Muscle layer of duodenum (tissue), 2 donors: ENCODE measurements around the gene BATF.
A peak's percentile ranks its signal among the peaks of the same experiment; 100 is the strongest.

Source experiments
- H3K27ac ChIP-seq: one replicate; pipeline ENCODE4 v1.7.0; 2013; ENCODE audit warnings: mild to moderate bottlenecking, low read length
- H3K27me3 ChIP-seq: one replicate; pipeline ENCODE4 v1.7.0; 2013; ENCODE audit warnings: low read depth, mild to moderate bottlenecking, control low read depth, low read length
- H3K36me3 ChIP-seq, 2 donors: one replicate each; pipeline ENCODE4 v1.7.0; 2013; ENCODE audit warnings: low read length in 2 of 2, control low read depth in 1 of 2, mild to moderate bottlenecking in 1 of 2; ENCODE audit not compliant: insufficient read depth in 2 of 2, control insufficient read depth in 1 of 2
- H3K4me1 ChIP-seq, 2 donors: one replicate each; pipeline ENCODE4 v1.7.0; 2013; ENCODE audit warnings: low read length in 2 of 2, mild to moderate bottlenecking in 2 of 2, control low read depth in 1 of 2, moderate library complexity in 1 of 2; ENCODE audit not compliant: insufficient read depth in 2 of 2, control insufficient read depth in 1 of 2
- H3K4me3 ChIP-seq, 2 donors: one replicate each; pipeline ENCODE4 v1.7.0; 2013; ENCODE audit warnings: low read length in 2 of 2, low read depth in 1 of 2, mild to moderate bottlenecking in 1 of 2
- H3K9me3 ChIP-seq, 2 donors: one replicate each; pipeline ENCODE4 v1.7.0; 2013; ENCODE audit warnings: low read length in 2 of 2, control low read depth in 1 of 2, mild to moderate bottlenecking in 1 of 2; ENCODE audit not compliant: control insufficient read depth in 1 of 2
- donor health status: healthy.

BATF gene

DNA sequence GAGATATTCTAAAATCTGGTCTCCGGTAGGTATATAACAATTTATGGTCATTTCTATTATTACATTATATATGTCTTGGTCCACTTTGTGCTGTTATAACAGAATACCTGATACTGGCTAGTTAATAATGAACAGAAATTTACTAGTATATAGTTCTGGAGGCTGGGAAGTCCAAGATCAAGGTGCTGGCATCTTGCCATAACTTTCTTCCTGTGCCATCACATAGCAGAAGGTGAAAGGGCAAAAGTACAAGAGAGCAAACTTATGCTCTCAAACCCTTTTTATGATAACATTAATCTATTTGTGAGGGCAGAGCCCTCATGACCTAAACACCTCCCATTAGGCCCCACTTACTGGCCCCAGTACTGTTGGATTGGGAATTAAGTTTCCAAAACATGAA is 17.9 kb upstream of the BATF start:
- Histone ChIP-seq H3K4me1 (no peaks in the 10 kb centered on the region), H3K27ac (no peak overlapping the region), H3K36me3 (no peaks in the 10 kb centered on the region), H3K4me3 (no peak overlapping the region), H3K27me3 (no peaks in the 10 kb centered on the region), H3K9me3 (peaks cover 0 to 2% of the 10 kb centered on the region in 2 donors)

DNA sequence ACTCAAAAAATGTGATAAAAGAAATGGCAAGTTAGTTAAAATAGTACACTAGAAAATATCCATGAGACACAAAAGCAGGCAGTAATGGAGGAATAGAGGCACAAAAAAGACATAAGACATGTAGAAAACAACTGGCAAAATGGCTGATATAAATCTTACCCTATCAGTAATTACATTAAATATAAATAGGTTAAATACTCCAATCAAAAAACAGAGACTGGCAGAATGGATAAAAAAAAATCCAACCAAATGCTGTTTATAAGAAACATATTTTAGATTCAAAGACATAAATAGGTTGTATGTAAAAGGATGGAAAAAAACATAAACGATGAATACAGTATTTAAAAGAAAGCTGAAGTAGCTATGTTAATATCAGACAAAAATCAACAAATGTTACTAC is 15.3 kb upstream of the BATF start:
- H3K27ac ChIP-seq = no peak overlapping the region
- H3K9me3 ChIP-seq = peaks cover 0 to 6% of the 10 kb centered on the region in 2 donors
- no peaks in the 10 kb centered on the region for H3K27me3 ChIP-seq
- H3K4me3 ChIP-seq = no peak overlapping the region
- H3K4me1 ChIP-seq = no peaks in the 10 kb centered on the region
- H3K36me3 ChIP-seq = no peaks in the 10 kb centered on the region

DNA sequence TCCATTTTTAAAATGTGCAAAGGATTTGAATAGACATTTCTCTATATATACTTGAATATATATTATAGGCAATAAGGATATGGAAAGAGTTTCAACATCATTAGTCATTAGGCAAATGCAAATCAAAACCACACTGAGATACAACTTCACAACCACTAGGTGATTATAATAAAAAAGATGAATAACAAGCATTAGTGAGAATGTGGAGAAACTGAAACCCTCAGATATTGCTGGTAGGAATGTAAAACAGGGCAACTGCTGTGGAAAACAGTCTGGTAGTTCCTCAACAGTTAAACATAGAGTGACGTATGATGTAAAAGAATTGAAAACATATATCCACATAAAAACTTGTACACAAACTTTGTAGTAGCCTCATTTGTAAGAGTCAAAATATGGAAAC is 11.7 kb upstream of the BATF start:
- H3K4me1 ChIP-seq = peaks cover 0 to 6% of the 10 kb centered on the region in 2 donors
- H3K27ac ChIP-seq = no peak overlapping the region
- no peak overlapping the region for H3K4me3 ChIP-seq
- H3K36me3 ChIP-seq = no peaks in the 10 kb centered on the region
- no peaks in the 10 kb centered on the region for H3K27me3 ChIP-seq
- peaks cover 0 to 6% of the 10 kb centered on the region in 2 donors for H3K9me3 ChIP-seq

DNA sequence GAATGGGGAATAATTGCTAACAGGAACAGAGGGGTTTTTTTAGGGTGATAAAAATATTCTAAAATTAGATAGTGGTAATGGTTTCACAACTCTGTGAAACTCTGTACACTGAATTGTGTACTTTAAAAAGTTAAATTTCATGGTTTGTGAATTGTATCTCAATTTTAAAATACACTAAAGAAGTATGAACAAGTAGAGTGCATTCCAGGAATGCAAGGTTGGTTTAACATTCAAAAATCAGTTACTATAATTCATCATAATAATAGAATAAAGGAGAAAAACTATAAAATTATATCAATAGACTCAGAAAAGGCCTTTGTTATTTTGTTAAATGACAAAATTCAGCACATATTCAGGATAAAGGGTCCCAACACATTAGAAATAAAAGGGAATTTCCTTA is 11.1 kb upstream of the BATF start:
- Histone ChIP-seq H3K4me3 (no peak overlapping the region), H3K27ac (no peak overlapping the region), H3K9me3 (peaks cover 0 to 6% of the 10 kb centered on the region in 2 donors), H3K4me1 (peaks cover 0 to 6% of the 10 kb centered on the region in 2 donors), H3K27me3 (no peaks in the 10 kb centered on the region), H3K36me3 (no peaks in the 10 kb centered on the region)

DNA sequence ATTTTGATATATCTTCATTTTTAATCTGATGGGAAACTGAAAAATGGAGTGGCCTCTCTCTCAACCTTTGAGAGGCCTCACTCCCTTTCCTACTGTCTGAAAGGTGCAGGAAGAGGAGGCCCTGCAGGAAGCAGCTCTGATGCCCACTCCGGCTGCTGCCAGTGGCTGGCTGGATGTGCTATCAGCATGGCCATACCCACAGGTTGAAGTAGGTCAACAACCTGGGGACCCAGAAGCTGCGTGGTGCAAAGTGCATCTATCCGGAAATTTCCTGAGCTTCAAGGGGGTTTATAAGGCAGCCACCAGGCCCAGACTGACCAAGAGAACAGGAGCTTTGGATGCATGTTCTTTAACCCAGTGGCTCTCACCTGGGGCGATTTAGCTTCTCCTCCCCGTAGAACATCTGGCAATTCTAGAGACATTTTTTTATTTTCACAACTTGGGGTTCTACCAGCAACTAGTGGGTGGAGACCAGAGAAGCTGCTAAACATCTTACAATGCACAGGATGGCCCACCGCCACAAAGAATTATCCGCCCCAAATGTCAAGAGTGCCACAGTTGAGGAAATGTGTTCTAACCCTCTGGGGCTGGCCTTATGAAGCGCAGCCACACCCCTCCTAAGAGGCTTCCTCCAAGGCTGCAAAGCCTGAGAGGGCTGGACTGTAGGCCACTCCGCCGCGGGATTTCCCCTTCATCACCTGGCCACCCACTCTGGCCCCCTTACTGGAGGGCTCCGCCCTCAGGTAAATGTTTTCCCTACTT is 8.2 kb upstream of the BATF start:
- Histone ChIP-seq H3K27me3 (no peaks in the 10 kb centered on the region), H3K36me3 (no peaks in the 10 kb centered on the region), H3K9me3 (peaks cover 0 to 5% of the 10 kb centered on the region in 2 donors), H3K4me1 (peaks cover 0 to 6% of the 10 kb centered on the region in 2 donors), H3K4me3 (no peak overlapping the region), H3K27ac (no peak overlapping the region)

DNA sequence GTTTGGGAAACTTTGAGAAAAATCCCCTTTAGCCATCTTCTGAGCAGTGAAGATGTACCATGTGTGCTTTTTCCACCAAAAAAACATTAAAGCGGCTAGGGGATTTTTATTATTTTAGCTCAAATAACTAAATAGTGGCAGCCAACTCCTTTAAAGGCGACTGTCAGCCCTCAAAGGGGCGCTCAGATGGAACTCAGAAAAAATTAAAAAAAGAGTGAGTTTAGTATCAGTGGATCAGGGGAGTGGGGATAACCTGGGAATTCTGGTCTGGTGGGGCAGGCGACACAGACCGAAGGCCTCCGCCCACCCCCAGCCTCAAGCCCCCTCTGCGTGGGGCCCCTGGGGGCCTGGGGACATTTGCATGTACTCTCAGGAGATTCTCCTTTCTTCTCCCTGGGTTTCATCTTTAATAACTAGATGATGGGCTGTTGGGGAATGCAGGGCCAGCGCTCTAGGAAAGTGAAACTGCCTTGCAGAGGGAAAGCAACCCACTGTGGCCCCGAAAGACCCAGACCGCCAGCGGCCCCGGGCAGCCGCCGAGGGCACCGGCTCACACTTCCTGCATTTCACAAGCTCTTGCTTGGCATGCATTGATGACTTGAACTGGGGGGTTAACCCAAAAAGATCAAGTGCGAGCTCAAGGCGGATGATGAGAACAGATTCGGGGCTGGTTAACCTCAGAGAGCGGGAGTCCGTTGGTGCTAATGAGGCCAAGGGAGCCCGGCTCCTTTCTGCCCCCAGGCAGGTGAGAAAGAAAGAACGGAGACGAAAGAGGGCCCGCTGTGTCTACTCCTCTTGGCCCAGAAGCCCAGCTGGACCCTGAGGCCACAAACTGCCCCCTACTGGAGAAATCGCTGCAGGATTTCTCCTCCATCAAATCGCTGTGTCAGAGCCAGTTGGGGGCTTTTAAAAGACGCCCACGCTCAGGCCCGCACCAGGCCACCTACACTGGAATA is 7.3 kb upstream of the BATF start:
- peak overlapping the region; percentile 59 to 61 for H3K4me3 ChIP-seq

DNA sequence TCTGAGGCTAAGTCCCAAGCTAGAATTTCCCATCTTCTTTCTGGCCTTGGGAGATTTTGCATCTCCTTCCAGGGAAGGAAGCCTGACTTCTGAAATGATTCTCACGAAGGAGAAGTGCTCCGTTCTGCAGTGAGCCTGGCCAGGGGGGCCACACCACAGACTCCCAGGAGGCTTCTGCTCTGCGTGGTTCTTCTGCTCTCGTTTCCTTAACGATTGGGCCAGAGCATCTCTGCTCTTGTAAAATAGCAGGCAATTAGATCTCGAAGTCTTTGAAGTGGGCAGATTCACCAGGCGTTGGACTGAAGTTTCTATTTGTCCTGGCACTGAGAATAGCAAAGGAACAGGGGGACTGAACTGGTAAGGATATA is 6.7 kb upstream of the BATF start:
- H3K4me1 ChIP-seq = peaks cover 0 to 6% of the 10 kb centered on the region in 2 donors
- H3K4me3 ChIP-seq = peak overlapping the region; percentile 59 to 61
- H3K36me3 ChIP-seq = no peaks in the 10 kb centered on the region
- peaks cover 0 to 5% of the 10 kb centered on the region in 2 donors for H3K9me3 ChIP-seq
- H3K27ac ChIP-seq = no peak overlapping the region
- H3K27me3 ChIP-seq = no peaks in the 10 kb centered on the region

More for the DNA sequence above, 7.3 kb upstream of the BATF start:
- H3K4me1 ChIP-seq = peaks cover 0 to 6% of the 10 kb centered on the region in 2 donors
- peaks cover 0 to 5% of the 10 kb centered on the region in 2 donors for H3K9me3 ChIP-seq
- no peaks in the 10 kb centered on the region for H3K27me3 ChIP-seq
- no peaks in the 10 kb centered on the region for H3K36me3 ChIP-seq
- H3K27ac ChIP-seq = no peak overlapping the region

DNA sequence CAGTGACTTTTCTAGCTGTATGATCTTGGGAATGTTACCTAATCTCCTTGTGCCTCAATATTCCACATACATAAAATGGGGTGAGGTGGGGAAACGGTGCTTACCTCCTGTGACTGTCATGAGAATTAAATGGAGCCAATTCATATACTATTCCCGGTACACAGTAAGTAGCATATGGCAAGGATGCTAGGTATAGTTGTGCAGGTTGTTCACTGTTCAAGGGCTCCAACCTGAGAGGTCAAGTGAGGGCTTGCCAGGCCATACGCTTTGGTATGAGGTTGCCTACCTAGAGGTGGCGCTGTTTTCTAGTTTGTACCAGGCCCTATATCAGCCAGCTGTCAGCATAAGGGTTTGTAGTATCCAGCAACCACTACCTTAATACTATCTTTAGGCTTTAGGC is 3.6 kb upstream of the BATF start:
- Histone ChIP-seq H3K36me3 (no peaks in the 10 kb centered on the region), H3K4me1 (peaks cover 0 to 6% of the 10 kb centered on the region in 2 donors), H3K27me3 (no peaks in the 10 kb centered on the region), H3K4me3 (no peak overlapping the region), H3K27ac (no peak overlapping the region), H3K9me3 (no peaks in the 10 kb centered on the region)

DNA sequence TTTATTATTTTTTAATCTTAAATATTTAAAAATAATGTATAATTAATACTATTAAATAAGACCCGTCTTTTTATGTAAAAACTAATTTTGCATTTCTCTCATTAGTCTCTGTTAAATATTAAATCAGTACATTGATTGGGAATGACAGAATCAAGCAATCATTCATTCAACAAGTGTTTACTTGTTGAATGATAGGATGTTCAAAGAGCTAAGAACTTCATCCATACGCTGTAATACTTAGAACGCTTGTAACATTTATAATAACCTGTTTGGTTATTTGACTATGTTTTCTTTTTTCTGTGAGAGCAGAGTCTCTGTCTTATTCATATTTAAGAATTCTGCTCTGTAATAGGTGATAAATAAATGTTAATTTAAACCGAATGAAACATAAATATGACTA is 2.9 kb upstream of the BATF start:
- Histone ChIP-seq H3K27me3 (no peaks in the 10 kb centered on the region), H3K27ac (no peak overlapping the region), H3K4me1 (peaks cover 0 to 6% of the 10 kb centered on the region in 2 donors), H3K9me3 (no peaks in the 10 kb centered on the region), H3K4me3 (no peak overlapping the region), H3K36me3 (no peaks in the 10 kb centered on the region)

DNA sequence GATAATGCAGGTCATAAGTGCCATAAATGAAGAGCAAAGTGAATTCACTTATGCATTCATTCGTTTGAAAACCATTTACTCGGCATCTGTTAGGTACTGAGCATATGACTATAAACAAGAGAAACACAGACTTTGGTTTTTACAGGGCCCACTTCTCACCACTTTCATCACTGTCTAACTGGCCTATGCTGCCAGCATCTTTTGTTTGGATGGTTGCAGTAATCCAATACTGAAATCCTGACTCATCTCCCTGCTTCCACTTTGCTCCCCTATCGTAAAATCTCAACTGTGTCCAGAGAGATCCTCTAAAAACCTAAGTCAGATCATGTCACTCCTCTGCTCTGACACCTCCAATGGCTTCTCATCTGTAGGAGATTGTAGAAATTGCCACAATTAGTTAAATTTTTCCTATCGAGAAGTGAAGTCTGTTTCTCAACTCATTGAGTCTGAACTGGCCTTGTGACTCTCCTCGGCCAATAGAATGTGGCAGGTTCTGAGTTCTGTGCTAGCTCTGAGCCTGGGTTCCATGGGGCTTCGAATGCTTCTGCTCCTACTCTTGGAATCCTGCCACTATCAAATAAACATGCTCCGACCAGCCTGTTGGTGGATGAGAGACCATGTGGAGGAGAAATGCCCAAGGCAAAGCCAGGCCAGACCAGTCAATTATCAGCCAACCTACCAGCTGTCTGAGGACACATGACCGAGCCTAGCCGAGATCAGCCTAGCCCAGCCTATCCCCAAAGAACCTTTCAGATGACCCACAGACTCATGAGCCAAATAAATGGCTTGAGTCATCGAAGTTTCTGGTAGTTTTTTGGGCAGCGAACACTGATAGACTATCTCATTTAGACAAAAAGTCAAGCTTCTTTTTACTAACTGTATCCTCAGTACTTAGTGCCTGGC is 2.2 kb upstream of the BATF start:
- Histone ChIP-seq H3K27ac (no peak overlapping the region), H3K36me3 (no peaks in the 10 kb centered on the region)

DNA sequence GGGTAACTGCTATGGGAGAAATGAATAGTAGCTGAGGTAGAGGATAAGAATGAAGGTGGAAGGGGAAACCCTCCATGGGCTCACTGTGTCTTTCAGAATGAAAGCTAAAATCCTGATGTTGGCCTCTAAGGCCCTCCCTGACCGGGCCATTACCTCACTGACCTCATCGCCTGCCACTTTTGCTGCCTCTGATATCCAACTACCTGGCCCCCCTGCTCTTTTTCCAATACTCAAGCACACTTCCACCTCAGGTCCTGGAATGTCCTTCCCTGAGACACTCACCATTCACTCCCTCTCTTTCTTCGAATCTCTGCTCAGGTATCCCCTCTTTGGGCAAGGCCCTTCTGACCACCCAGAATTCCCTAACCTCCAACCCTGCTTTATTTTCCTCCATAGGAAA is 1.4 kb upstream of the BATF start:
- no peaks in the 10 kb centered on the region for H3K27me3 ChIP-seq
- no peak overlapping the region for H3K27ac ChIP-seq
- H3K4me1 ChIP-seq = no peaks in the 10 kb centered on the region
- no peaks in the 10 kb centered on the region for H3K36me3 ChIP-seq
- H3K4me3 ChIP-seq = no peak overlapping the region
- H3K9me3 ChIP-seq = no peaks in the 10 kb centered on the region

More for the DNA sequence above, 2.2 kb upstream of the BATF start:
- H3K9me3 ChIP-seq = no peaks in the 10 kb centered on the region
- H3K4me3 ChIP-seq = no peak overlapping the region
- H3K4me1 ChIP-seq = peaks cover 0 to under 1% of the 10 kb centered on the region in 2 donors
- no peaks in the 10 kb centered on the region for H3K27me3 ChIP-seq
